Activated T-helper 2 cell treated with anti-CD3 and anti-CD28 coated beads, Interferon-gamma antibody, Interleukin-2, Interleukin-4, amounts not matched to agents 10 μg/mL and 5 μg/mL and 100 μg/mL, durations not matched to agents 14 hours and 24 hours and 36 hours (primary cell): Measurements from ENCODE around the gene FAM13C. TPM values are rescaled to one million over a fixed set of nuclear protein-coding genes. Genes with fewer than 3 reads are reported as not detected.

Experiments
- DNase-seq: peaks from one replicate; pipeline ENCODE4 v3.0.0; 2021; ENCODE audit warnings: low spot score
- H3K27ac Mint-ChIP-seq: one replicate; pipeline ENCODE4 v1.8.0; 2021; ENCODE audit warnings: mixed read lengths
- H3K27me3 Mint-ChIP-seq: one replicate; pipeline ENCODE4 v1.8.0; 2021; ENCODE audit warnings: low read depth, mixed read lengths
- H3K36me3 Mint-ChIP-seq: one replicate; pipeline ENCODE4 v1.8.0; 2021; ENCODE audit warnings: low read depth, mixed read lengths
- H3K4me1 Mint-ChIP-seq: one replicate; pipeline ENCODE4 v1.8.0; 2021; ENCODE audit warnings: low read depth, mixed read lengths
- H3K4me3 Mint-ChIP-seq: one replicate; pipeline ENCODE4 v1.8.0; 2021; ENCODE audit warnings: low read depth, mild to moderate bottlenecking, moderate library complexity, mixed read lengths
- H3K9me3 Mint-ChIP-seq: one replicate; pipeline ENCODE4 v1.8.0; 2021; ENCODE audit warnings: mixed read lengths
- intact Hi-C: fragments of 100-400 bp; cut with micrococcal nuclease; formaldehyde crosslinking; loops from one replicate; pipeline ENCODE4 v1.15.1; 2023
- total RNA-seq: library from RNA; stranded (reverse); gene quantifications from 2 replicates; pipeline ENCODE4 v1.2.3, GENCODE V29; 2022

The FAM13C gene
- total RNA-seq, 1 donor from 2014 or later = not detected

DNA sequence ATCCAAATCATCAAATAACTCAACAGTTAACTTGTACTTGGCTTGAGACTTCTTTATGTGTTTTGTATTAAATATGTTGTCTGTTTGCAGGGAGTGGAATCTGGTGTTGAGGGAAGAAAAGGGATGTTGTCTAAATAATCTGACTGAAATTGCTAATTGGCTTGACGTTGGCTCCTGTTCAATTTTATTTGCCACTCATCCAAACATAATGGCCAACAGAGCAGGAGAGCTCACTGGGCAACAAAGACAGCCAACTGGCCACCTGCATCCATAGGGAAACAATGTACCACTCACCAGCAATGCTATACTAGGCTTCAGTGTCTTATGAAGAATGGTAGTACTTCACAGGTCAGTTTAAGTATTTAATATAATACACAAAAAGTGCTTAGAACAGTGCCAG is 80.5 kb downstream of the FAM13C start:
- H3K36me3 Mint-ChIP-seq = no peaks in the 10 kb centered on the region
- no peak overlapping the region for H3K4me3 Mint-ChIP-seq

DNA sequence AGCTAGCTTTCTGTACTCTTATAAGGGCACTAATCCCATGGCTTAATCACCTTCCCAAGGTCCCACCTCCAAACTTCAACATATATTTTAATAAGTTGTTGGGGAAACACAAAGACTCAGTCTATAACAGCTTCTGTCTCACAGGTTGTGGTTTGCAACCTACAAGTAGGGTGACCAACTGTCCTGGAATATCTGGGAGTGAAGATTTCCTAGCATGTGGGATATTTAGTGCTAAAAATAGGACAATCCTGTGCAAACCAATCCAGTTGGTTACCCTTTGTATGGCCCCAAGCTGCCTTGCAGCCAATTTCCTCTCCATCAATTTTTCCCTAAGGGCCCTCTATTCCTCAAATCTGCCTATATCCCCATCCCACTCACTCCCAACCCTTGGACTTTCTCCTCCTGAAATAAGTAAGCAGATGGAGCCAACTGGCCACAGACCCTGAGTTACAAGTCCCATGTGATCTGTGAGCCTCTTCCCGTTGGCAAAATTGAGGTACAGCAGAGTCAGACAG is 82.3 kb downstream of the FAM13C start:
- no peak for DNase-seq
- no peaks in the 10 kb centered on the region for H3K36me3 Mint-ChIP-seq
- no peak overlapping the region for H3K27ac Mint-ChIP-seq
- H3K27me3 Mint-ChIP-seq = no peaks in the 10 kb centered on the region
- H3K4me1 Mint-ChIP-seq = no peaks in the 10 kb centered on the region
- intact Hi-C loops = no loop called here
- H3K4me3 Mint-ChIP-seq = no peak overlapping the region
- H3K9me3 Mint-ChIP-seq = no peaks in the 10 kb centered on the region

More for the DNA sequence above, 80.5 kb downstream of the FAM13C start:
- Mint-ChIP-seq H3K27me3 (no peaks in the 10 kb centered on the region), H3K4me1 (no peaks in the 10 kb centered on the region), H3K27ac (no peak overlapping the region), H3K9me3 (no peaks in the 10 kb centered on the region)
- no peak for DNase-seq
- intact Hi-C loops = no loop called here

GRCh38 chr10:59279476-59279875 is 82.9 kb downstream of the FAM13C start:
- no peaks in the 10 kb centered on the region for H3K36me3 Mint-ChIP-seq
- intact Hi-C loops = no loop called here
- no peak overlapping the region for H3K4me3 Mint-ChIP-seq
- DNase-seq = no peak
- H3K9me3 Mint-ChIP-seq = no peaks in the 10 kb centered on the region
- no peak overlapping the region for H3K27ac Mint-ChIP-seq
- no peaks in the 10 kb centered on the region for H3K27me3 Mint-ChIP-seq
- H3K4me1 Mint-ChIP-seq = no peaks in the 10 kb centered on the region

DNA sequence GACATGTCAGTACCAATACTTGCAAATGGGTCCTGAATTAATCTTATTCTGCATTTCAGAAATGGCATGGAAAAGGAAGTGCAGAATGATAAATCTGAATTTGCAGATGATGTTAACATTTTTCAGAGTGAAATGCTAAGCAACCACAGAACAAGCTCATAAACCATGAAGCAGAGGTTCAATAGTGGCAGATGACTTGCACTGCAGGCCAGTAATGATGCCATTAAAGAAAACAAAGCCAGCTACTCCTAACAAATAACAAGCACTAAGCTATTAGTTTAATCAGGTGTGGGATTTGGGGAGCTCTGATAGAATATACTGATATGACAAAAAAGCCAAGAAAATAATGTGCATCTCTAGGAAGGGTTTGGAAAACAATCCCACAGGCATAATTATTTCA is 85.4 kb downstream of the FAM13C start:
- intact Hi-C loops = no loop called here
- Mint-ChIP-seq H3K9me3 (no peaks in the 10 kb centered on the region), H3K4me1 (no peaks in the 10 kb centered on the region), H3K27ac (no peak overlapping the region), H3K4me3 (no peak overlapping the region), H3K27me3 (no peaks in the 10 kb centered on the region), H3K36me3 (no peaks in the 10 kb centered on the region)
- no peak for DNase-seq

DNA sequence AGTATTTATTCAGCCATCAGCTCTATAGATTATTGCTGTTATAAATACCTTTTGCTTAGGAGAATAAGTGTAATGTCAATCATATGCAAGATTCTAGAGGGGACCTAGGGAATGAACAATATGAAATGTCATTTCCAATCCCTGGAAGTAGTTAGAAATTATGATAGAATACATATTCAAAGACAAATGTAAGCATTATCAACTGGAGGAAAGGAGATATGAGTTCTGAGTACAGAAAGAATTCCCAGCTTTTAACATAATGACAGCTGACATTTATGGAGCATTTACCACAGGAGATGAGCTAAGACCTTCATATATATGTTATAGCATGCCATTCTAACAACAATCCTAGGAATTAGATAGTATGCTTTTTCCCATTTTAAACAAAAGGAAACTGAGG is 86.2 kb downstream of the FAM13C start:
- DNase-seq = no peak
- Mint-ChIP-seq H3K36me3 (no peaks in the 10 kb centered on the region), H3K9me3 (no peaks in the 10 kb centered on the region), H3K27ac (no peak overlapping the region), H3K27me3 (no peaks in the 10 kb centered on the region), H3K4me3 (no peak overlapping the region), H3K4me1 (no peaks in the 10 kb centered on the region)
- intact Hi-C loops = no loop called here

DNA sequence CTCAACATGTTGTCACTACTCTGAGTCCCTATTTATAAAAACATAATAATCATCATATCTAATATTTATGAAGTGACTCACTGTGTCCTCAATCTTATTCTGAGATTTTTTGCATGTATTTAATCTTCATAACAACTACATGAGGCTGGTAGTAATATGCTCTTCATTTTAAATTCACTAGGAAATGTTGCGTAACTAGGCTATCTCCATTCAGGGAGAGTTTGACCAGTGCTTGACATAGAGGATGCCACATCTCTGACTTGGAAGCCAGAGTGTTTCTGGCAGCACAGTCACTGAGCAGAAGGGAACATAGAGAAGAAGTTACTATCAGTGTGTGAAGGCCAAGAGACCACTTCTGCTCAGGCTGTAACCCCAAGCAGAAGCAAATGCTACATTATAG is 88.9 kb downstream of the FAM13C start:
- no peaks in the 10 kb centered on the region for H3K36me3 Mint-ChIP-seq
- H3K27ac Mint-ChIP-seq = no peak overlapping the region

GRCh38 chr10:59272061-59272460 is 90.3 kb downstream of the FAM13C start:
- DNase-seq = no peak
- no peak overlapping the region for H3K27ac Mint-ChIP-seq
- no peaks in the 10 kb centered on the region for H3K9me3 Mint-ChIP-seq
- no peak overlapping the region for H3K4me3 Mint-ChIP-seq
- H3K36me3 Mint-ChIP-seq = no peaks in the 10 kb centered on the region
- H3K27me3 Mint-ChIP-seq = no peaks in the 10 kb centered on the region
- intact Hi-C loops = no loop called here
- no peaks in the 10 kb centered on the region for H3K4me1 Mint-ChIP-seq

More for the DNA sequence above, 88.9 kb downstream of the FAM13C start:
- H3K9me3 Mint-ChIP-seq = no peaks in the 10 kb centered on the region
- no peaks in the 10 kb centered on the region for H3K27me3 Mint-ChIP-seq
- no peak for DNase-seq
- intact Hi-C loops = no loop called here
- no peak overlapping the region for H3K4me3 Mint-ChIP-seq
- H3K4me1 Mint-ChIP-seq = no peaks in the 10 kb centered on the region

GRCh38 chr10:59271160-59271559 is 91.2 kb downstream of the FAM13C start:
- no peaks in the 10 kb centered on the region for H3K4me1 Mint-ChIP-seq
- H3K27me3 Mint-ChIP-seq = no peaks in the 10 kb centered on the region
- H3K36me3 Mint-ChIP-seq = no peaks in the 10 kb centered on the region
- DNase-seq = no peak
- no peaks in the 10 kb centered on the region for H3K9me3 Mint-ChIP-seq
- H3K27ac Mint-ChIP-seq = no peak overlapping the region
- intact Hi-C loops = no loop called here
- H3K4me3 Mint-ChIP-seq = no peak overlapping the region

- no peaks in the 10 kb centered on the region for H3K9me3 Mint-ChIP-seq
- DNase-seq = no peak
- no peaks in the 10 kb centered on the region for H3K27me3 Mint-ChIP-seq
- H3K4me3 Mint-ChIP-seq = no peak overlapping the region
- H3K4me1 Mint-ChIP-seq = no peaks in the 10 kb centered on the region
- H3K36me3 Mint-ChIP-seq = no peaks in the 10 kb centered on the region
- intact Hi-C loops = no loop called here
- H3K27ac Mint-ChIP-seq = no peak overlapping the region
Measured at GRCh38 chr10:59270492-59270891, 91.9 kb downstream of the FAM13C start.

- intact Hi-C loops = no loop called here
- DNase-seq = no peak
- H3K4me1 Mint-ChIP-seq = no peaks in the 10 kb centered on the region
- H3K27me3 Mint-ChIP-seq = no peaks in the 10 kb centered on the region
- no peaks in the 10 kb centered on the region for H3K9me3 Mint-ChIP-seq
- H3K4me3 Mint-ChIP-seq = no peak overlapping the region
- no peaks in the 10 kb centered on the region for H3K36me3 Mint-ChIP-seq
- H3K27ac Mint-ChIP-seq = no peak overlapping the region
Measured at GRCh38 chr10:59269651-59270050, 92.7 kb downstream of the FAM13C start.

DNA sequence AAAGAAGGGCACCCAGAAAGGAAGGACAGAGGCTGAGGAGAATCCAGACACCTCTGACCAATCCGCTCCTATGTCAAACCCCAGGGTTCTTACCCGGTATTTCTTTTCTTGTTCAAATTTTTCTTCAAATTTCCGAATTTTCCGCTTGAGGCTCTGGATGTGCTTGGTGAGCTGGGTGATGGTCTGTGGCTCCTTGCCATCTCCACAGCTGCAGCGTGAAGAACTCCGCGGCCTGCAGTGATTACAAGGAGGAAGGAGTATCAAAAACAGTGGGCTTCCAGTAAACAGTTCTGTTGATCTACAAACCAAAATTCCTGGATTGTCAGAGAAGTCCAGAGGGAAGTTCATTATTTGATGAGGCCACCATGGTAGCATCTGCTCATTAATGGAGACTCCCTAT is 93.9 kb downstream of the FAM13C start:
- Mint-ChIP-seq H3K27me3 (no peaks in the 10 kb centered on the region), H3K27ac (no peak overlapping the region), H3K9me3 (no peaks in the 10 kb centered on the region), H3K36me3 (no peaks in the 10 kb centered on the region), H3K4me1 (no peaks in the 10 kb centered on the region), H3K4me3 (no peak overlapping the region)
- no peak for DNase-seq
- intact Hi-C loops = no loop called here

DNA sequence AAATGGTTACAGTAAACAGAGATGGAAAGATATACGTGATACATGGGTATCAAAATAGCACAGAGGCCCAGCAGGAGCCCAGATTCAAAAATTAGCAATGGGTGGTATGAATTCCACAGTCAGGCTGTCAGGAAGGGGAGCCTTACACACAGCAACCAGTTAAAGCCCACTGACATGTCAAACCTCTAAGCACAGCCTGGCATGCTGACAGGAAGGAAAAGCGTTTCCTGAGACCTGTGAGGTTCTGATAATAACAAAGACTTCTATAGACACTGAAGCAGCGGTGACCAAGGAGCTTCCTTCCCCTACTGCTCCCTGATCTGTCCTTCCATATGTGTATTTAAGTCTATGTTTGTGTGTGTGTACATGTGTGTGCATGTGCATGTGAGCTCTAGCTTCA is 96.0 kb downstream of the FAM13C start:
- intact Hi-C loops = no loop called here
- Mint-ChIP-seq H3K27me3 (no peaks in the 10 kb centered on the region), H3K9me3 (no peaks in the 10 kb centered on the region), H3K27ac (no peak overlapping the region), H3K36me3 (no peaks in the 10 kb centered on the region), H3K4me3 (no peak overlapping the region), H3K4me1 (no peaks in the 10 kb centered on the region)
- no peak for DNase-seq

DNA sequence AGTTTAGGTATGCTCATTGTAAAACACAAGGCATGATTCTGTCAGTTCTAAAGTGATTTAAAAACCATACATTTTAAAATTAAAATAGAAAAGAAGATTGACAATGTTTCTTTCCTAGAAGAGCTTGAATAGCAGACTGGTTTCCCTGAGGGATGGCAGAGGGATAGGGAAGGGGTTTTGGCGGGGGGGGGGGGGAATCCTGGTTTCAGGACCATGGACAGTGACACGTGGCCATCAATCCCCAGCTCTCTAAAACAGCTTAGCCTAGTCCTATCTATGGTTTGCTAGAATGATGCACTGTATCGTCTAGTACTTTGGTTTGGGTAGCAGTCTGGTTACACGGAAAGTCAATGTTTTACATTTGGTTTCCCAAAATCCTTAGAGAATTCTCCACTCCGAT is 97.2 kb downstream of the FAM13C start:
- DNase-seq = no peak
- no peaks in the 10 kb centered on the region for H3K27me3 Mint-ChIP-seq
- H3K27ac Mint-ChIP-seq = no peak overlapping the region
- no peaks in the 10 kb centered on the region for H3K9me3 Mint-ChIP-seq
- no peaks in the 10 kb centered on the region for H3K36me3 Mint-ChIP-seq
- no peak overlapping the region for H3K4me3 Mint-ChIP-seq
- H3K4me1 Mint-ChIP-seq = no peaks in the 10 kb centered on the region
- intact Hi-C loops = no loop called here

DNA sequence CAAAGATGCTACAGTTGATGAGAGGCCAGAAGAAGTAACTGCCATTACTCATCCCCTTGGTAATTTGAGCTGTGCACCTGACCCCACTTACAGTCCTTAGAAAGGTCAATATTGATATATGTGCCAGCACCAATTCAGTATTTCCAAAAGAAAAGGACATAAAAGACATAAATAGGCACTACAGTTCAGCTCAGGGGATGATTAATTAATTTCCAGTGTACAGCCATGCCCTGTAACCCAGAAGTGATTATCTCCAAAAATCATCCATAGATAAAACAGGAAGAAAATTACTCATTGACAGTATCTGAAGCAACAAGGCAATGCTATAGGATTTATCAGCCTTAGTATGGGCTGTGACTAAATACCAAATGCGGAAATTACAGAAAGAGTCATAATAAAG is 103.5 kb downstream of the FAM13C start:
- H3K36me3 Mint-ChIP-seq = no peaks in the 10 kb centered on the region
- H3K4me3 Mint-ChIP-seq = no peak overlapping the region
- no peaks in the 10 kb centered on the region for H3K4me1 Mint-ChIP-seq
- intact Hi-C loops = no loop called here
- no peak for DNase-seq
- no peaks in the 10 kb centered on the region for H3K9me3 Mint-ChIP-seq
- no peaks in the 10 kb centered on the region for H3K27me3 Mint-ChIP-seq
- no peak overlapping the region for H3K27ac Mint-ChIP-seq
